Gastroesophageal sphincter (tissue), 3 donors: ENCODE measurements around the gene CHRM4.

Source experiments
- EP300 ChIP-seq: sonication (generic); formaldehyde crosslinking; IDR thresholded peaks from one replicate; pipeline ENCODE4 v1.6.1; 2017; ENCODE audit warnings: antibody characterized with exemption, mild to moderate bottlenecking
- TF ChIP-seq, protein P1 (sequence below), 4 experiments: fragments of 200-600 bp in 2 of 4; fragments of 450-650 bp in 2 of 4; sonication (generic) in 1 of 4; IDR thresholded peaks; one replicate each; pipeline ENCODE4 v1.5.1; 2017 to 2019; ENCODE audit warnings: antibody characterized with exemption in 4 of 4, mild to moderate bottlenecking in 2 of 4, moderate library complexity in 2 of 4

DNA sequence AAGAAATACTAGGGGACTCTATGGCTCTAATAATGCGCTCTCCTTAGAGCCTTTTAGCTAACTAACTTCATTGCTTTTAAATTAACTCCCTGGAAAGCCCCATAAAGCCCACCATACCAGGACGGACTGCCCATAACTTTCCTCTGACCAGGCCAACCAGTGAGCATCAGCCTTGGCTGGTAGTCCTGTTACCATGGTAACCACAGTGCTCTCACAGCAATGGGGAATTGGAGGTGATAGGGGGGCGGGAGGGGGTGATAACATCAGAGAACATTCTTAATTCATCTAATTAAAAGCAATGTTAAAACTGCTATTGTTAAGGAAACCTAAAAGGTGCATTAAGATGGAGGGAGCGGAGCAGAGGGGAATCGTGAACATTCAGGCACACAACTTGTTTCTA is 27.2 kb upstream of the CHRM4 start:
- TF ChIP-seq, protein P1, sequence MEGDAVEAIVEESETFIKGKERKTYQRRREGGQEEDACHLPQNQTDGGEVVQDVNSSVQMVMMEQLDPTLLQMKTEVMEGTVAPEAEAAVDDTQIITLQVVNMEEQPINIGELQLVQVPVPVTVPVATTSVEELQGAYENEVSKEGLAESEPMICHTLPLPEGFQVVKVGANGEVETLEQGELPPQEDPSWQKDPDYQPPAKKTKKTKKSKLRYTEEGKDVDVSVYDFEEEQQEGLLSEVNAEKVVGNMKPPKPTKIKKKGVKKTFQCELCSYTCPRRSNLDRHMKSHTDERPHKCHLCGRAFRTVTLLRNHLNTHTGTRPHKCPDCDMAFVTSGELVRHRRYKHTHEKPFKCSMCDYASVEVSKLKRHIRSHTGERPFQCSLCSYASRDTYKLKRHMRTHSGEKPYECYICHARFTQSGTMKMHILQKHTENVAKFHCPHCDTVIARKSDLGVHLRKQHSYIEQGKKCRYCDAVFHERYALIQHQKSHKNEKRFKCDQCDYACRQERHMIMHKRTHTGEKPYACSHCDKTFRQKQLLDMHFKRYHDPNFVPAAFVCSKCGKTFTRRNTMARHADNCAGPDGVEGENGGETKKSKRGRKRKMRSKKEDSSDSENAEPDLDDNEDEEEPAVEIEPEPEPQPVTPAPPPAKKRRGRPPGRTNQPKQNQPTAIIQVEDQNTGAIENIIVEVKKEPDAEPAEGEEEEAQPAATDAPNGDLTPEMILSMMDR (IDR thresholded peaks at IDR 0.05): no peak
- no peak for TF ChIP-seq EP300
